ENCODE measurements around the gene KIFAP3.
"Not testable (repeated sequence)": the region's sequence is repeated elsewhere in the genome, so short reads cannot be mapped to it uniquely, and the experiment has no call there.

Gene KIFAP3

GRCh38 chr1:170012920-170013319, 61.6 kb downstream of the KIFAP3 start:
- Histone ChIP-seq H3K36me3 (ENCODE audit: control insufficient read depth in 1 of 2, insufficient read depth in 2 of 2, low read length in 2 of 2) (peaks cover 10 to 15% of the 10 kb centered on the region in 2 donors), H3K27me3 (ENCODE audit: low read depth, low read length) (no peaks in the 10 kb centered on the region), H3K9me3 (ENCODE audit: control insufficient read depth in 1 of 2, low read length in 2 of 2) (no peaks in the 10 kb centered on the region), H3K27ac (ENCODE audit: low read length) (no peak overlapping the region), H3K4me3 (ENCODE audit: low read depth in 1 of 2, low read length in 2 of 2) (no peak overlapping the region), H3K4me1 (ENCODE audit: control insufficient read depth in 1 of 2, insufficient read depth in 2 of 2, low read length in 2 of 2) (no peaks in the 10 kb centered on the region)

GRCh38 chr1:170010443-170010842, 64.1 kb downstream of the KIFAP3 start:
- Histone ChIP-seq H3K27me3 (ENCODE audit: low read depth, low read length) (no peaks in the 10 kb centered on the region), H3K9me3 (ENCODE audit: control insufficient read depth in 1 of 2, low read length in 2 of 2) (no peaks in the 10 kb centered on the region), H3K36me3 (ENCODE audit: control insufficient read depth in 1 of 2, insufficient read depth in 2 of 2, low read length in 2 of 2) (peaks cover 4 to 5% of the 10 kb centered on the region in 2 donors), H3K4me3 (ENCODE audit: low read depth in 1 of 2, low read length in 2 of 2) (no peak overlapping the region), H3K4me1 (ENCODE audit: control insufficient read depth in 1 of 2, insufficient read depth in 2 of 2, low read length in 2 of 2) (no peaks in the 10 kb centered on the region), H3K27ac (ENCODE audit: low read length) (no peak overlapping the region)

- Histone ChIP-seq H3K4me1 (ENCODE audit: control insufficient read depth in 1 of 2, insufficient read depth in 2 of 2, low read length in 2 of 2) (no peaks in the 10 kb centered on the region), H3K27me3 (ENCODE audit: low read depth, low read length) (no peaks in the 10 kb centered on the region), H3K9me3 (ENCODE audit: control insufficient read depth in 1 of 2, low read length in 2 of 2) (no peaks in the 10 kb centered on the region), H3K36me3 (ENCODE audit: control insufficient read depth in 1 of 2, insufficient read depth in 2 of 2, low read length in 2 of 2) (peaks cover 0 to 5% of the 10 kb centered on the region in 2 donors), H3K27ac (ENCODE audit: low read length) (no peak overlapping the region), H3K4me3 (ENCODE audit: low read depth in 1 of 2, low read length in 2 of 2) (no peak overlapping the region)
Measured at GRCh38 chr1:170009551-170009950, 64.9 kb downstream of the KIFAP3 start.

- not testable (repeated sequence) for H3K27me3 ChIP-seq (ENCODE audit: low read depth, low read length); H3K4me3 ChIP-seq (ENCODE audit: low read depth in 1 of 2, low read length in 2 of 2); H3K9me3 ChIP-seq (ENCODE audit: control insufficient read depth in 1 of 2, low read length in 2 of 2); H3K4me1 ChIP-seq (ENCODE audit: control insufficient read depth in 1 of 2, insufficient read depth in 2 of 2, low read length in 2 of 2); H3K27ac ChIP-seq (ENCODE audit: low read length); H3K36me3 ChIP-seq (ENCODE audit: control insufficient read depth in 1 of 2, insufficient read depth in 2 of 2, low read length in 2 of 2)
Measured at GRCh38 chr1:170008745-170009144, 65.8 kb downstream of the KIFAP3 start.

GRCh38 chr1:170003270-170003835, 71.1 kb downstream of the KIFAP3 start:
- not testable (repeated sequence) for H3K4me1 ChIP-seq (ENCODE audit: control insufficient read depth in 1 of 2, insufficient read depth in 2 of 2, low read length in 2 of 2); H3K27me3 ChIP-seq (ENCODE audit: low read depth, low read length); H3K27ac ChIP-seq (ENCODE audit: low read length); H3K36me3 ChIP-seq (ENCODE audit: control insufficient read depth in 1 of 2, insufficient read depth in 2 of 2, low read length in 2 of 2); H3K4me3 ChIP-seq (ENCODE audit: low read depth in 1 of 2, low read length in 2 of 2); H3K9me3 ChIP-seq (ENCODE audit: control insufficient read depth in 1 of 2, low read length in 2 of 2)

GRCh38 chr1:170001266-170001665, 73.2 kb downstream of the KIFAP3 start:
- no peaks in the 10 kb centered on the region for H3K27me3 ChIP-seq (ENCODE audit: low read depth, low read length)
- no peaks in the 10 kb centered on the region for H3K9me3 ChIP-seq (ENCODE audit: control insufficient read depth in 1 of 2, low read length in 2 of 2)
- peaks cover 0 to 10% of the 10 kb centered on the region in 2 donors for H3K36me3 ChIP-seq (ENCODE audit: control insufficient read depth in 1 of 2, insufficient read depth in 2 of 2, low read length in 2 of 2)
- H3K4me3 ChIP-seq (ENCODE audit: low read depth in 1 of 2, low read length in 2 of 2) = no peak overlapping the region
- H3K27ac ChIP-seq (ENCODE audit: low read length) = no peak overlapping the region
- H3K4me1 ChIP-seq (ENCODE audit: control insufficient read depth in 1 of 2, insufficient read depth in 2 of 2, low read length in 2 of 2) = peaks cover 0 to 9% of the 10 kb centered on the region in 2 donors

- Histone ChIP-seq H3K4me3 (ENCODE audit: low read depth in 1 of 2, low read length in 2 of 2) (no peak overlapping the region), H3K36me3 (ENCODE audit: control insufficient read depth in 1 of 2, insufficient read depth in 2 of 2, low read length in 2 of 2) (peaks cover 0 to 10% of the 10 kb centered on the region in 2 donors), H3K27ac (ENCODE audit: low read length) (no peak overlapping the region), H3K27me3 (ENCODE audit: low read depth, low read length) (no peaks in the 10 kb centered on the region), H3K4me1 (ENCODE audit: control insufficient read depth in 1 of 2, insufficient read depth in 2 of 2, low read length in 2 of 2) (peaks cover 0 to 9% of the 10 kb centered on the region in 2 donors), H3K9me3 (ENCODE audit: control insufficient read depth in 1 of 2, low read length in 2 of 2) (no peaks in the 10 kb centered on the region)
Measured at GRCh38 chr1:169999761-170000160, 74.7 kb downstream of the KIFAP3 start.

GRCh38 chr1:169999331-169999741, 75.2 kb downstream of the KIFAP3 start:
- no peaks in the 10 kb centered on the region for H3K27me3 ChIP-seq (ENCODE audit: low read depth, low read length)
- H3K4me1 ChIP-seq (ENCODE audit: control insufficient read depth in 1 of 2, insufficient read depth in 2 of 2, low read length in 2 of 2) = peaks cover 0 to 9% of the 10 kb centered on the region in 2 donors
- no peak overlapping the region for H3K27ac ChIP-seq (ENCODE audit: low read length)
- H3K4me3 ChIP-seq (ENCODE audit: low read depth in 1 of 2, low read length in 2 of 2) = no peak overlapping the region
- H3K36me3 ChIP-seq (ENCODE audit: control insufficient read depth in 1 of 2, insufficient read depth in 2 of 2, low read length in 2 of 2) = peaks cover 0 to 10% of the 10 kb centered on the region in 2 donors
- H3K9me3 ChIP-seq (ENCODE audit: control insufficient read depth in 1 of 2, low read length in 2 of 2) = no peaks in the 10 kb centered on the region

GRCh38 chr1:169995993-169996392, 78.5 kb downstream of the KIFAP3 start:
- peaks cover 0 to 10% of the 10 kb centered on the region in 2 donors for H3K36me3 ChIP-seq (ENCODE audit: control insufficient read depth in 1 of 2, insufficient read depth in 2 of 2, low read length in 2 of 2)
- H3K9me3 ChIP-seq (ENCODE audit: control insufficient read depth in 1 of 2, low read length in 2 of 2) = no peaks in the 10 kb centered on the region
- H3K27me3 ChIP-seq (ENCODE audit: low read depth, low read length) = no peaks in the 10 kb centered on the region
- H3K4me3 ChIP-seq (ENCODE audit: low read depth in 1 of 2, low read length in 2 of 2) = no peak overlapping the region
- no peak overlapping the region for H3K27ac ChIP-seq (ENCODE audit: low read length)
- H3K4me1 ChIP-seq (ENCODE audit: control insufficient read depth in 1 of 2, insufficient read depth in 2 of 2, low read length in 2 of 2) = peaks cover 0 to 9% of the 10 kb centered on the region in 2 donors

GRCh38 chr1:169989246-169989645, 85.2 kb downstream of the KIFAP3 start:
- Histone ChIP-seq H3K36me3 (ENCODE audit: control insufficient read depth in 1 of 2, insufficient read depth in 2 of 2, low read length in 2 of 2) (no peaks in the 10 kb centered on the region), H3K27me3 (ENCODE audit: low read depth, low read length) (no peaks in the 10 kb centered on the region), H3K4me1 (ENCODE audit: control insufficient read depth in 1 of 2, insufficient read depth in 2 of 2, low read length in 2 of 2) (no peaks in the 10 kb centered on the region), H3K4me3 (ENCODE audit: low read depth in 1 of 2, low read length in 2 of 2) (no peak overlapping the region), H3K27ac (ENCODE audit: low read length) (no peak overlapping the region), H3K9me3 (ENCODE audit: control insufficient read depth in 1 of 2, low read length in 2 of 2) (no peaks in the 10 kb centered on the region)

GRCh38 chr1:169985757-169986156, 88.7 kb downstream of the KIFAP3 start:
- Histone ChIP-seq H3K9me3 (ENCODE audit: control insufficient read depth in 1 of 2, low read length in 2 of 2) (no peaks in the 10 kb centered on the region), H3K36me3 (ENCODE audit: control insufficient read depth in 1 of 2, insufficient read depth in 2 of 2, low read length in 2 of 2) (peaks cover 4 to 6% of the 10 kb centered on the region in 2 donors), H3K27me3 (ENCODE audit: low read depth, low read length) (no peaks in the 10 kb centered on the region), H3K27ac (ENCODE audit: low read length) (no peak overlapping the region), H3K4me3 (ENCODE audit: low read depth in 1 of 2, low read length in 2 of 2) (no peak overlapping the region), H3K4me1 (ENCODE audit: control insufficient read depth in 1 of 2, insufficient read depth in 2 of 2, low read length in 2 of 2) (no peaks in the 10 kb centered on the region)

GRCh38 chr1:169974067-169974466, 100.4 kb downstream of the KIFAP3 start:
- Histone ChIP-seq H3K27ac (ENCODE audit: low read length) (no peak overlapping the region), H3K4me1 (ENCODE audit: control insufficient read depth in 1 of 2, insufficient read depth in 2 of 2, low read length in 2 of 2) (no peaks in the 10 kb centered on the region), H3K27me3 (ENCODE audit: low read depth, low read length) (no peaks in the 10 kb centered on the region)

More at GRCh38 chr1:169974067-169974466, 100.4 kb downstream of the KIFAP3 start:
- Histone ChIP-seq H3K4me3 (ENCODE audit: low read depth in 1 of 2, low read length in 2 of 2) (no peak overlapping the region), H3K36me3 (ENCODE audit: control insufficient read depth in 1 of 2, insufficient read depth in 2 of 2, low read length in 2 of 2) (peaks cover 0 to 20% of the 10 kb centered on the region in 2 donors), H3K9me3 (ENCODE audit: control insufficient read depth in 1 of 2, low read length in 2 of 2) (no peaks in the 10 kb centered on the region)
